Measurements from ENCODE around the gene PLEKHB2.
"Not testable (repeated sequence)": the region's sequence is repeated elsewhere in the genome, so short reads cannot be mapped to it uniquely, and the experiment has no call there.

Gene PLEKHB2

GRCh38 chr2:131094463-131095281 is 10.5 kb upstream of the PLEKHB2 start:
- DNase-seq = no peak

DNA sequence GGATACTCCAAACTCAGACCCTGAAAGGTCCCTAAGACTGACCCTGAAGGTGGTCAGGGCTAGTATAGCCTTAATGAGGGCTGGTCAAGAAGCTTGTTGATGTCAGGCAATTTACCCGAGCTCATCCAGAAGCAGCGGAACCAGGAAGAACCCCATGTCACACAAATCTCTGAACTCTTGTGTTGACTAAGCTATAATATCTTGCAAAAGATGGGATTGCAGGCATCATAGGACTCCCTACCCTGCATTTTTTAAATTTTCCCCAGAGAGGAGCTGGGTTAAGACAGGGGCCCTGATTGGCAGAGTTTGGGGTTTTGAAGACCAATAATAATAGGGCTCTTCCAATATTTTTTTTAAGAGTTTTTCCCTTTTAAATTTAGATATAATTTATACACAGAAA is 2.0 kb upstream of the PLEKHB2 start:
- DNase-seq = no peak

DNA sequence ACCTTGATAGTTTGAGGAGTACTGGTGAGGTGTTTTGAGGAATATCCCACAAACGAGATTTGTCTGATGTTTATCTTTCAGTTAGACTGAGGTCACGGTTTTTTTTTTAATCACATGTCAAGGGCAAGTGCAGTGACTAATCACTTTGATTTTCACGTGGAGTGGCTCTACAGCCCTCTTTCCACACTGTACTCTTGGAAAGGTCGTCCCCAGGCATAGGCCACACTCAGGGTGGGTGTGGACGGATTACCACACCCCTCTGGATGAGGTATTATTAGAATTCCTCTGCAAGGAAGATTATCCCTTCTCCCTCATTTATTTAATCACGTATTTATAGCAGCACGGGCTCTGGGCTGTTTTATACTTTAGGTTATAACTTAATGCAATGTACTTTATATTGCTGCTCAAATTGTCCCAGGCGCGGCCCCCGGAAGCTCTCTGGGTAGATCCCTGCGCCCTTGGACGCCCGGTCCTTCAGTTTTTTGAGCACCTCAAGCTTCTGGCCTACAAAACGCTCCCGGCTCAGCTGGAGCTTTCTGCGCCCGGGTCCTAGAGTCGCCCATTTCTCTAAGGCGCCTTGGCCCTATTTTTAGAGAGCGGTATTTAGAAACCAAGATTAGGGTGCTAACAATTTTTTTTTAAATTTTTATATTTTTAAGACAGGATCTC is 515 bp upstream of the PLEKHB2 start:
- no peak for DNase-seq

DNA sequence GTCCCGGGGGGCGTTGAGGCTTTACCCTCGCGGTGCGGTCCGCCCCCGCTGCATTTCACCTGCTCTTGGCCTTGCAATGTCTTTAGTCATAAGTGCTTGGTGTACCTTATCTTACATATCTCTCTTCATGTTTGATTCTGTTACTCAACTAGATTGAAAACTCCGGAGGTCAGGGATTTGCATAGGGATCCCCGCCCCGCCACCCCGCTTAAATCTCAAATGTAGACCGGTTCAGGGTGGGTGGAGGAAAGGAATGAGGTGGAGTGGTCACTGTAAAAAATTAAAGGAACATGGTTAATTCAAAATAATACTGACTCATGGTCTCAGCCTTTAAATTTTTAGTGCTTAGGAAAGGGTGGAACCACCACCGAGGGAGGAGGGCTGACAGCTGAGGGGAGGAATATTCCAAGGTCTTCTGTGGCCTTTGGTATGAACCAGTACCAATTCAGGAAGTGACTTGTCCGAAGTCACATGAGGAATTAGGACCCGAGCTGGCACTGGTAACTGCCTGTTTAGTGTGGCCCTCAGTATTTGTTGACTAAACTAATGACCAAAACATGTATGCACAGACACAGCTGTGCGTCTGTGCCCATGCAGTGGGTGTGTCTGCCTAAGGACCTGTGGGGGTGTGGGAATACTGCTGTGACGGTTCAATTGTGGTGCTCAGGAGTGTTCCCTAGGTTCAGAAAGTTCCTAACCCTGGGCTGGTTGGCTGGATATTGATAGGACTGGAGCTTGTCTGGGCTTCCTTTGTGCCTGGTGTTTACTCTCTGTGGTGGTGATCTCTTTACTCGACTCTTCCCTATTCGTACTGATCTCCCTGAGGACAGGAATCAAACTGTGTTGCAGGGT is 1.0 kb downstream of the PLEKHB2 start:
- peak; percentile 21 for DNase-seq

- peak; percentile 4 for DNase-seq
Measured at GRCh38 chr2:131112529-131112928, 7.4 kb downstream of the PLEKHB2 start.

- DNase-seq = no peak
Measured at GRCh38 chr2:131113566-131114227, 8.6 kb downstream of the PLEKHB2 start.

GRCh38 chr2:131114950-131115349 is 9.8 kb downstream of the PLEKHB2 start:
- DNase-seq = not testable (repeated sequence)

GRCh38 chr2:131115752-131116151 is 10.6 kb downstream of the PLEKHB2 start:
- no peak for DNase-seq

GRCh38 chr2:131120815-131121317 is 15.7 kb downstream of the PLEKHB2 start:
- no peak for DNase-seq

- DNase-seq = no peak
Measured at GRCh38 chr2:131121464-131121863, 16.3 kb downstream of the PLEKHB2 start.

DNA sequence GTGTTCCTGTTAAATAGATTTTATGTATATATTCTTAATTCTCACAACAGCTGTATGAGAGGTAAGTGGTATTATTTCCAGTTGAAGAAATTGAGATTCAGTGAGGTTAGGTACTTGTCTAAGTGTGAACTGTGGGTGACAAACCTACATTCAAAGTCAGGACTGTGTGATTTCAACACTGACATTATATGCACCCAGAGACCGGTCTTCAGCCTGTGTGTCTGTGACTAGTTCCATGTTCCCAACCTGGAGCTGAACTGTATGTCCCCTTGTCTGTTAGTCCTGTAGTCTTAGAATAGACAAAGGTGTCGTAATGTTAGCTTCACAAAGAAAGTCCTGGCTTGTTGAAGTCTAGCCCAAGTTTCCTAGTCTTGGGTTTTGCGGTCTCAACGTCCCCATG is 17.4 kb downstream of the PLEKHB2 start:
- no peak for DNase-seq

- DNase-seq = no peak
Measured at GRCh38 chr2:131123192-131123591, 18.1 kb downstream of the PLEKHB2 start.

- DNase-seq = no peak
Measured at GRCh38 chr2:131125195-131125757, 20.1 kb downstream of the PLEKHB2 start.

- DNase-seq = no peak
Measured at GRCh38 chr2:131126436-131126835, 21.3 kb downstream of the PLEKHB2 start.

- DNase-seq = no peak
Measured at GRCh38 chr2:131127076-131127475, 21.9 kb downstream of the PLEKHB2 start.

GRCh38 chr2:131127981-131128380 is 22.8 kb downstream of the PLEKHB2 start:
- no peak for DNase-seq

DNA sequence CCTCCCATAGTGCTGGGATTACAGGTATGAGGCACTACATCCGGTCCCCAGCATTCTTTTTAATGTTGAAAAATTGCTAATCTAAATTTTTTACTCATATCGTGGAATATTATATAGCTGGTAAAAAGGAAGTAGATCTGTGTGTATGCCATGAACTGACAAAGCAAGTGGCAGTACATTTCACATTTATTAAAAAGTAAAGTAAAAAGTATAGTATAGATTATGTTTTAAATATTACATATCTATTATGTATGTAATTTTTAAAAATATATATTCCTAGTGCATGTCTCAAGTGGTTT is 25.1 kb downstream of the PLEKHB2 start:
- DNase-seq = no peak

- DNase-seq = no peak
Measured at GRCh38 chr2:131132729-131133128, 27.6 kb downstream of the PLEKHB2 start.

- no peak for DNase-seq
Measured at GRCh38 chr2:131140581-131140980, 35.4 kb downstream of the PLEKHB2 start.

GRCh38 chr2:131142849-131143248 is 37.7 kb downstream of the PLEKHB2 start:
- DNase-seq = no peak

- DNase-seq = no peak
Measured at GRCh38 chr2:131143803-131144202, 38.7 kb downstream of the PLEKHB2 start.

GRCh38 chr2:131145040-131145439 is 39.9 kb downstream of the PLEKHB2 start:
- DNase-seq = no peak

DNA sequence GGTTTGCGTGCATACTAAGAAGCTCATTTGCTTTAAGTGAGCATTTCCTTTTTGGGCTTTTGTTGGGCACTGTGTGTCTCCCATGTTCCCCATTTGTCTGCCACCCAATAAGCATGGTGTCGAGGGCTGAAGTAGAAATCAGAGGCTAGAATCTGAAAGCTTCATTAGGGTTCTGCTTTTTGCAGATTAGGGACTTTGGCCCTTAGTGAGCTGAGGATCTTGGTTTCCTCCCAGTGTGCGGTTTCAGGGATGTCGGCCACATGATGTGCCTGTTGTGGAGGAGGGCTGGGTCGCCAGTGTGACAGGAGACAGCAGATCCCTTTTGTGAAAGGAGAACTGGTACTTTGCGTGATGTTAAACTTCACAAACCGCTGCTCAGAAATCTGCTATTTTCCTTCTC is 41.1 kb downstream of the PLEKHB2 start:
- DNase-seq = no peak

All from fibroblast of skin of right quadriceps (primary cell).